GM18873 (cell line): ENCODE results near the gene NSF.
"Not testable (repeated sequence)": the region's sequence is repeated elsewhere in the genome, so short reads cannot be mapped to it uniquely, and the experiment has no call there.

ENCODE experiments used
- ATAC-seq: cut with Tn5 transposase; IDR thresholded peaks from one replicate; pipeline ENCODE4 v1.9.1; 2021; ENCODE audit warnings: mild to moderate bottlenecking, moderate library complexity, moderate number of reproducible peaks; ENCODE audit not compliant: unreplicated experiment, low FRiP score

NSF gene

DNA sequence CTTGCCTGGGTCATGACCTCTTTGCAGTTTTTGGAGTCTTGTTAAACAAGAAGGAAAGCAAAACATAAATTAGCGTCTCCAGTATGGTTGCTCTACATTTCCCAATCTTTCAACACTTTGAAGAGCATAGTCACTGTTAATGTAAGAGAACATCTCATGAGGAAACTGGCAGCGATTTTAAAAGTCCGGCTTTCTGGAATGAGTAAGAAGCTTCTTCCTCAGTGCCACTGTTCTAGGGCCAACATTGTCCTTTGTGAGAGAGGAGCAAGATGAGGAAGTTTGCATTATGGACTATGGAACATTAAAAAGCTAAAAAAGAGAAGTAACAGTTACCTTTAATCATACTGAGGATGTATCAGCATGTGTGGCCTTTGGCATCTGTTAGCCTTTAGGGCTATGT is 154.9 kb downstream of the NSF start:
- ATAC-seq = no peak

DNA sequence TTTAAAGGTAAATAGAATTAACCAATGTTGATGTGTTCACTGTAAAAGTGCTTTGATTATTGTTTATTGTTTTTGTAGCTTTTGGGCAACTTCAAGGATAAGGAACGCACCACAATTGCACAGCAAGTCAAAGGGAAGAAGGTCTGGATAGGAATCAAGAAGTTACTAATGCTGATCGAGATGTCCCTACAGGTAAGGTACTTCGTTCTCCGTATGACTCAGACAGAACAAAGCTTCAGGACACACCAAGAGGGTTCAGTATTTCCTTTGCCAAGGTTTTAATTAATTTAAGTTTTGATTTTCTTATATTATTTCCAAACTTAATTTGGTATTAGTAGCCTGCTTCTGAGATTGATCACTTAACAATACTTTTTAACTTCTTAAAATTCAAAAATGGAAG is 161.0 kb downstream of the NSF start:
- no peak for ATAC-seq

DNA sequence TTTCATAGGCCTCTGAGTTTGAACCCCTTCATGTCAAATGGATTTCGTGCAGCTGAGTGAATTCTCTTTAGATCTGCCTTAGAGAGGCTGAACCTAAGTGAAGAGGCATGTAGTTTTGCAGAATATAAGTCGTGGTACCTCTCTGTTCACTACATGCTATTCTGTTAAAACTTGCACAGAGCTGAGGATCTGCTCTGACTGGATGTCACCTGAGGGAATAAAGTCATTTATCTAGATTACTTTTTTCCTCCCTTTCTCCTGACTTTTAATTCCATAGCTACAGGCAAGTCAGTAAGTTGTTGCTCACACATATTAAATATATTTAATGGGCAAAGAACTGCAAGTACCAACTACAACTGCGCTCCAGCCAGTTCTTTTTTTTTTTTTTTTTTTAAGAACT is 163.3 kb downstream of the NSF start:
- no peak for ATAC-seq

DNA sequence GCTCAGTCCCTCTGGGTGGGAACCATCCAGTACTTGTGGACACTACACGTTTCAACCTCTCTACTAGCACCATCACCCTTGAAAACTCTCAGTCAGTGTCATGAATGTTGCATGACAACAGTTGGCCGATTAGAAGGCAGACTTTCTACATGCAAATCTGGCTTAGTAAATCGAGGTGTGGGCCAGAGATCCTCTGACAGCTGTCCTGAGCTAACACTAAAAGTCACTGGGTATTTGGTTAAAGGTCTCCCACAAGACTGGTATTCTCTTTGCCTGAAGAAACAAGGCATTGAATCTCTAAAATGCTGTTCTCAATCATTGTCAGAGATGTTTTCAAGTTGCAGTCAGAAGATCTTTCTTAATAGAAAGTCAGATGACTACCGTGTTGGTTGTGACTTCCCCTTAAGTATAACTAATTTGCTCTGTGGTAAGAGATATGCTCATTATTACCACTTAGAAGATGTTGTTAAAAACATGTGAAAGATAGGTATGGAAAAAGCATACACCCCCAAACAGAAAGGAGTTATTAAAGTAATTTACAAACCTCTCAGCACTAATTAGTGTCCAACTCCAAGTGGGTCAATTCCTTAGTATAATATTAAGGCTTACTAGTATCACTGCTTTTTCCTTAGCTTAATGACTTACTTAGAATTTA is 165.7 kb downstream of the NSF start:
- ATAC-seq = no peak

DNA sequence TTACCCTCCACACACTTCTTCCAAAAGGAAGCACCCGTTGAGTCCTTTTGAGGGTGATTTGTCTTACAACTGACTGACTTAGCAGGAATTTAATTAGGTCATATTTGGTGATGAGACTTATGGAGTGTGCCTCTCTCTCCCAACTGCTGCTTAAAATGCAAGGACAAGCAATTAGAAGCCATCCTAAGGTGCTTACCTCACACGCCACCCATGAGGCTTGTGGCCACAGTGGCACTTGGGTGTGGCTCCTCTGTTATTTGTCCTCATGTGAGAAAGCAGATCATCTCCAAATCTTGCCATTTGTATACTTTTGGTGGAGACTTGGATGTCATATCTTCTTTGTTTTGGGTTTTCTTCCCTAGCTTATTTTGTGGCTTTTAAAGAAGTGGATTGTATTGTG is 166.4 kb downstream of the NSF start:
- ATAC-seq = no peak

DNA sequence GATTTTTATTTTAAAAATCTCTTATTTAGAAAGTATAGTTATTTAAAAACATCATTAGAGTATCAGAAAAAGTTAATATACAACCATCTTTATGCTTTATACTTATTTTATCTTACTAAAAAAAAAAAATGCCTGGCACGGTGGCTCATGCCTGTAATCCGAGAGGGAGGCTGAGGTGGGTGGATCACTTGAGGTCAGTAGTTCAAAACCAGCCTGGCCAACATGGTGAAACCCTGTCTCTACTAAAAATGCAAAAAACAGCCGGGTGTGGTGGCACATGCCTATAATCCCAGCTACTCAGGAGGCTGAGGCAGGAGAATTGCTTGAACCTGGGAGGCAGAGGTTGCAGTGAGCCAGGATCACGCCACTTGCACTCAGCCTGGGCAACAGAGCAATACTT is 167.1 kb downstream of the NSF start:
- ATAC-seq = not testable (repeated sequence)

DNA sequence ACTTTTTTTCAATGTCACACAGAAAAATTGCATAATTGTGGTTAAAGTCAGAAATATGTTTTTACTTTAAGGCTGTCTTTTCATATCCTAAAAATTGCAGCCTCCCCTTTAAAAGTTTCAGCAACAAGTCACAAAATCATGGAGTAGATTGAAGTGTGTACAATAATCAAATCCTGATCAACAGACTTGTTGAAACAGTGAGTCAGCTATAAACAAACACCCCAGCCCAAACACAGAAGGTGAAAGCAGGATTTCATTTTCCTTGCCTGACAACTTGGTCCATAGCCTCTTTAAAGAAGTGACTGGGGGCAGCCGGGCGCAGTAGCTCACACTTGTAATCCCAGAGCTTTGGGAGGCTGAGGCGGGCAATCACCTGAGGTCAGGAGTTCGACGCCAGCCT is 168.1 kb downstream of the NSF start:
- ATAC-seq = no peak

DNA sequence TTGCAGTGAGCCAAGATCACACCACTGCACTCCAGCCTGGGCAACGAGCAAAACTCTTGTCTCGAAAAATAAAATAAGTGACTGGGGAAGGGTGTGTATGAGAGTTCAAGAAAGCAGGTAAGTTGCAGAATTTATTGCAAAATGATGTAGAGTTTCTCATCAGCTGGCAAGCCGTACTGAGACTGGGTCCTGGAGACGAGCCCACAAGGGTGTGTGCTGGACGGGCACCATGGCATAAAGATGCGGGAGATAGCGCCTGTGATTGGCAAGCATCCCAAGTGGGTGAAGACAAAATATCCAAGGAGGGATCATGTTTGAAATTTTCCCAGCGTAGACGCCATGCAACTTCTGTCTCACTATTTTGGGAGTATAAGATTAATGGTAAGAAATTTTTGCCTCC is 168.7 kb downstream of the NSF start:
- no peak for ATAC-seq

DNA sequence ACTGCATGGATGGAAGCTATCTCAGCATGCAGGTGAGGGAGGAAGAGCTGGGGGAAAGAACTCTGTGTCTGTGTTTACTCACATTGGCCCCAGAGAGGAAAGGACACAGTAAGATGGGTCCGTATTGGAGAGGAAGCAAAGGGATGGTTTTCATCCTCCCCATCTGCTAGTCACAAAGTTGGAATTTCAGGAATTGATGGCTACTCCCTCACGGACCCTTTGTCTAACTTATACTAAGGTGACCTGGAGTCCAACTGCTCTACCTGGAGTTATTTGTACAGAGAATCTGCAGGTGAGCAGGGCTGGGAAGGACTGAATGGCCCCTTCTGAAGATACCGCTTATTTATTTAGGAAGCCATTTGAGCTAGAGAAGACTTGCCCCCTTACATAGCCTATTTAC is 172.9 kb downstream of the NSF start:
- ATAC-seq = no peak

DNA sequence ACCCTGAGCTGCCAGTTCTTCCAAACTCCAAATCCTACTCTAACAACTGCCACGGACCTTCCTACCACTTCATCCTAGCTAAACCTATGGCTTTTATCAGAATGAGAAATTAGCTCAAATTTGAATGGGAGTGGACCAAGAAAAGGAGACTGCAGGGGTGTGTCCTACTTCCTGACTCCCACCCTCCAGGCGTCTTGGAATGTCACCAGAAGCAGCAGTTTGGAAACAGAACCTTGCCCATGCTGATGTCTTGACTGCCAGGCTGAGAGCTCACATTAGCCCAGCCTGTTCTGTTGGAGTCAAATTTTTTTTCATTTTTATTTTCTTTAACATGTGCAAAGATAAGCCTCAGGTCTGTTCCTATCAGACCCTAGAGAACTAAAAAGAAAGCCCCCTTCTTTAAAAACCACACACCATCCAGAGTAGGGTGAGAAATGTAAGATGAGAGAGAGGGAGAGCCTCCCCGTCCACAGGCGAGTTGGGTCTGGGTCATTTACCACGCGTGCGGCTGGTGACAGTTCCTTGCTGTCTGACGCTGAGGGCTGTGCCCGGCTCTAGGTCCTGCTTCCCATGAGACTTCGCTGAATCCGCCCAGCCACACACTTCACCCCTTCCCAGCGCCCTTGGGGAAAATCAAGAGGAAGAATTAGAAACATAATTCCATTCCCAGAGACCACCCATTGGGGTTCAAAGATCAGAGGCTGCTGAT is 173.7 kb downstream of the NSF start:
- no peak for ATAC-seq

DNA sequence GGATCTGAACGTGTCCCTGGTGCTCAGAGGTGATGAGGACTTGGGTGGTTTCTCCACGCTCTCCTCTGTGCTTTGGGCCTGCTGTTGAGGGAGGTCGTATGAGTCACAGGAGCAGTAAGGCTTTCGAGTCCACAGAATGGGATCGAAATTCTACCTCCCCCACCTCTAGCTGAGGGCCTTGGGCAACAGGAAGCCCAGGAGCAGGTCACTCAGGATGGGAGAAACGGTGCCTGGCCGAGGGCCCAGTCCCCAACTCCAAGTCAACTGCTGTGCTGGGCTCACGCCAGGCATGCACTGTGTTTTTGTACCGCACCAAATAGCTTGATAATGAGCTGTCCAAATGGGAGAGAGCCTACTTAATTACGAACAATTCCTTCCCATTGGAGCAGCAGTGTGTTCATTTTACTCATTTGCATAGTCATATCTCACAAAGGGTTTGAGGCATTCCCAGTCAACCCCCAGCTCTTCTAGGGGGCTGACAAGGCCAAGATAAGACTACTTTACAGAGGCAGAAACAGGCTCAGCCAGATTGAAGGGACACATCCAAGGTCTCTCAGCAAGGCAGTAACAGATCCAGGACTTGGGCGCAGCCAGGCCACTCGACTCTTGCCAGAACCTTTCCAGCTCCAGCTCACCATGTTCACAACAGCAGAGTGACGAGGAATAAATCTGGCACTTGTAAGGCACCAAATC is 174.4 kb downstream of the NSF start:
- no peak for ATAC-seq

DNA sequence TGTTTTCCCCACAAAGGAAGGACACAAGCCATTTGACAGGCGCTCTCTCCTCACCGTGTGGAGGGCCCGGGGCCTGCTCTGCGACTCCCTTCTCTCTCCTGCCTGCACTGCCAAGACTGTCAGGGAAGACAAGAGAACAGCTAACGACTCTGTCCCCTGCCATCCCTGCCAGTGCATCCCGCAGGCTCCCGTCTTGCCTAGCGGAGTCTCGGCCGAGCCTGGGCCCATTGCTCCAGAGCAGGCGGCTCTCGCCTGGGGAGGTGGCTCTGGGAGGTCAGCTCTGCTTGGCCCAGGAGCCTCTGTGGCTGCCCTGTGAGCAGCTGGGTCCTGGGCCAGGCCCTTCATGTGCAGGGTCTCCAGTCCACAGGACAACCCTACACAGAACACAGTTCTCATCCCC is 175.0 kb downstream of the NSF start:
- no peak for ATAC-seq

DNA sequence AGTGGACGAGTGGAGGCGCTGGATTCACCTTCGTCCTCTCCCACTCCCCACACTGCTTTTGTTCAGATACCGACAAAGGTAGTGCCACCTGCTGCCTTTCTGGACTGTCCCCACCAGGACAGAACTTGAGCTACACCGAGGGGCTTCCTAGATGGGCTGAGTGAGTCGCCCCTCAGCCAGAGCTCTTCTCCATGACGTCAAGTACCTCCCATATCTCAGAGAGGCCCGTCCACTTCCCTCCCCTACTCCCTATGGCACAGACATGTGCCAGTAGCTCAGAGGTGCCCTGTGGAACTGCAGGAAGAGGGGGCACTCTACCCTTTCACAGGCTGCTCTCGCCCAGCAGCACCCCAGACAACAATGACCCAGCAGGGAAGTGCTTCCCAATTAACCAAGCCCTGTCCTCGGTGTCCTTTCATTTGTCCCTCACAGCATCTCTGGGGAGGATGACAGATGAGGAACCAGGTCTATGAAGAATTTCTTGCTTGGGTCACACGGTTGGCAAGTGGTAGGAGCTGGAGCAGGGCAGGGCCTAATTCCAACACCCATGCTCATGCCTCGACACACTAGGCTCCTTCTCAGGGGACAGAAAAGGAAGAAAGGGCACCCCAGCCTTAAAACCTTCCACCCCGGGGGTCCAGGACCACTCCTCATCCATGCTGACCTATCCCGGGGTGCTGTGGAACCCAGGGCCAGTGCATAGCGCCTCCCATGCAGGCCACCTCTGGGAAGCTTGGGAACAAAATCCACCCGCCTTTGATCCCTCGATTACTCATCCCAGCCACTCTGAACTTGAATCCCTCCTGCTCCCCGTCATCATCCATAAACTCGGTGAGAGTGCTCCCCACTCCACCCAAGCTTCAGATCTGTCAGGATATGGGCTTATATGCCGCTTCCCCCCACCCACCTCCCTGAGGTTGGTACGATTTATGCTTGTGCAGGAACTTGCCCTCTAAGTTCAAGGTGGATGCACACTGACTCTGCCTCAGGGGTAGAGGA is 176.3 kb downstream of the NSF start:
- no peak for ATAC-seq

DNA sequence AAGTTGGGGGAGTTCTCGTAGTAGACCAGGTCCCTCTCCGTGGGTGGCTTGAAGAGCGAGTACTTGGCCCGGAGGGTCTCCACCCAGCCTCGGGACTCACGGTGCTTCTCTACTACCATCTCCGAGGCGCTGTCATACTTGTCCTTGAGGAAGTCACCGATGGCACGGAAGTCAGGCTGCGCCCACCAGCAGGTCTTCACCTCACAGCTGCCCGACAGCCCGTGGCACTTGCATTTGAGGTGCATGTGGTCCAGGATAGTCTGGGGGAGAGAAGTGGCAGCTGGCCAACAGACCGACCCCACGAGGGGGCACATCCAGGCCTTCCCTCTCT is 178.0 kb downstream of the NSF start:
- ATAC-seq = no peak

DNA sequence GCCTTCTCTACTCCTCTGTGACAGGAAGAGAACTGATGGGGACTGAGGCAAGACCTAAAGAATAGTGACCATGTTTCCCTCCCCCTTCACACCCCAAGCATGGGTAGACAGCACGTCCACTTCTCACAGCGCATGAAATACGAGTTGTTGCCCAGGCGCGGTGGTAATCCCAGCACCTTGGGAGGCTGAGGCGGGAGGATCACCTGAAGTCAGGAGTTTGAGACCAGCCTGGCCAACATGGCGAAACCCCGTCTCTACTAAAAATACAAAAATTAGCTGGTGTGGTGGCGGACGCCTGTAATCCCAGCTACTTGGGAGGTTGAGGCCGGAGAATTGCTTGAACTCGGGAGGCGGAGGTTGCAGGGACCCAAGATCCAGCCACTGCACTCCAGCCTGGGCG is 178.4 kb downstream of the NSF start:
- ATAC-seq = not testable (repeated sequence)

DNA sequence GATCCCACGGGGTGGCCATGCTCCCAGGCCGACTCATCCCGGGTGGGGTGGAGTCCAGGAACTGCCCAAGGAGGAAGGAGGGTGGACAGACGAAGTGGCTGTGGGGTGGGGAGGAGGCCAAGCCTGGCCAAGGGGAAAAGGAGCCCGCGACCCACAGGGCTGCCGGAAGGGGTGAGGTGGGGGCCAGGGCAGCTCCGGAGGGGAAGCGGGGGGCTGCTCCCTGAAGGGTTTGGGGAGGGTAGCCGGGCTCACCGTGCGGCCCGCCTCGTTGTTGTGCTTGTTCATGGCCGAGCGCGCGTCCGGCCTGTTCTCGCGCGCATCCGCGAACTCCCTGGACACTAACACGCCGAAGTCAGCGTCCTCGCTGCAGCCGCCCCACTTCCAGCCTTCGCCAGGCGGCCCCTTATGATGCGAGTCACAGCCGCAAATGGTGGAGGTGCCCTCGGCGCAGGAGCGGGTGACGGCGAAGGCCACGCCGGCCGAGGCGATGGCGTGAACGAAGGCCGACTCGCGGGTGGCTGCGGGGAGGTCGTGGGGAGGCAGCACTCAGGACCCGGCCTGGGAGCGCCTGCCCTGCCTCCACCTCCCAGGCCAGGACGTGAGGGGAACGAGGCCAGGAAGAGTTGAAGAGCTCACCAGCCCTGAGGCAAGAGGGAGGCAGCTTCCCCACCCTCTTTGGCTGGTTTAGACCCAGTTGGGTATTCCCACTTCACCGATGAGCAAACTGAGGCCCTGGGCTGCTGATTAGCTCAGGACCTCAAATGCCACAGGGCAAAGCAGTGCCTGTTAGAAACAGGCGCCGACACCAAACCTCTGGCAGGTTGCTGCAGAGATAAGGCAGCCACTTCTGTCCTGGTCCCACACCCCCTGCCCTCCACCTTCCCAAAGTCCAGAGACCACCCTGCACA is 179.3 kb downstream of the NSF start:
- no peak for ATAC-seq

DNA sequence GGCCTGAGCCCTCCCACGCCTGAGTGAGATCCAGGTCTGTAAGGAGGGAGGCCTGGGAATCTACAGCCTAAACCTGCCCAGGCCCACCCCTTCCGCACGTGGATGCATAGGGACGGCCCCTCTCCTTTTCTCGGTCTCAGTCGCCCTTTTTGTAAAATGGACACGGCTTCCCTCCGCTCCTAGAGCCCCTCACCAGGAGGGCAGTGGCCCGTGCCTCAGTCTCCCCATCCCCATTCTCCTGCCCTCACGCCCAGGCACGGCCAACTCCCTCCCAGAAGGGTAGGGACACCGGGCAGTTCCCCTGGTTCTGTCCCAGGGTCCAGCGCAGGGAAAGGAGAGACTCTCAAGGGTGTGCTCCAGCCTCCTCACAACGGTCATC is 180.0 kb downstream of the NSF start:
- ATAC-seq = no peak

DNA sequence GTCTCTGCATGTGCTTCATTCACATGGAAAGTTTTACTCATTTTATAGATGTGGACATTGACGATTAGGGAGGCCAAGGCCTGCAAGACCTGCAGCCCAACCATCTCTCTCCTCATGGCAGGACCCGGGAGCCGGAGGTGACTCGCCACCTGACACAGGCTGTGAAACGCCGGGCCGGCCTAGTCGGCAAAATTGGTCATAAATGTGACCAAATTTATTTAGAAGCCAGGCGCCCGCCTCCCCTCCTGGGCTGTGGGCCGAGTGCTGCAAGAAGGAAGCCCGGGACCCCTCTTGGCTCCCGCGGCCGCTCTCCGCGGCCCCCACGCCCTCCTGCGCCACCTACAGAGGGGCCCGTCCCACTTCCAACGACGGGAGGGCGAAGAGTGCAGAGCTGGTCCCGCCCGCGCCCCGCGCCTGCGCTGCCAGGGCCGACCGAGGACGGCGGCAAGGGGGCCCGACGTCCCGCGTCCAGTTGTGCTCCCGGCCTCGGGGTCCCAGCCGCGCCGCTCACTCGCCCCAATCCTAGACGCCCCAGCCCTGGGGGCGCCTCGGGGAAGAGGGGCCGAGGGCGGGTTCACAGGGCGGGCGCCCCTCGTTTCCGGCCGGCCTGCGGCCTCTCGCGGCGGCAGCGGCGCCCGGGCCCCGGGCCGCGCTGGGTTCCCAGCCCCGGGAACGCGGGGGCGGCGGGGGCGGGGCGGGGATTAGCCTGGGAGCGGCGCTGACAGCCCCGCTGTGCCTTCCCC is 180.5 kb downstream of the NSF start:
- ATAC-seq = no peak
